ENCODE results near the gene KIFAP3. TPM values are rescaled to one million over a fixed set of nuclear protein-coding genes. Genes with fewer than 3 reads are reported as not detected.

The KIFAP3 gene
- total and polyA plus RNA-seq, 2 donors (not counting 1 experiment from before 2014, with no cell fraction given) = 3.7 to 14.9 TPM

- H3K79me2 ChIP-seq (ENCODE audit: control insufficient read depth, insufficient read depth, low read length) = peaks cover 74% of the 10 kb centered on the region
- no peaks in the 10 kb centered on the region for H3K27me3 ChIP-seq (replicated peaks in 1 of 4; ENCODE audit: control extremely low read depth in 1 of 4, control insufficient read depth in 3 of 4, insufficient read depth in 4 of 4, low read length in 3 of 4)
- DNase-seq (peak; percentile 27), ATAC-seq (ENCODE audit: low read depth) (no peak)
- Mint-ChIP-seq H3K27me3 (no peaks in the 10 kb centered on the region), H3K4me1 (peaks cover 47% of the 10 kb centered on the region), H3K27ac (peak overlapping the region; percentile 77), H3K9me3 (ENCODE audit: insufficient read depth) (no peaks in the 10 kb centered on the region), H3K4me3 (peak overlapping the region; percentile 64)
- intact Hi-C loops (cut with micrococcal nuclease) = loop anchor here (5.0 kb wide), 1 partner anchor 179 kb away; the partner anchor contains the start of gene SELL
- H3K4me2 ChIP-seq (replicated peaks; ENCODE audit: low read depth, low read length, poor library complexity, severe bottlenecking) = peak overlapping the region; percentile 83
- no peaks in the 10 kb centered on the region for H4K20me1 ChIP-seq (ENCODE audit: control insufficient read depth, insufficient read depth, low read length, poor library complexity, severe bottlenecking)
- peaks cover 4 to 15% of the 10 kb centered on the region in 2 experiments for H3K36me3 ChIP-seq (replicated peaks in 1 of 2; ENCODE audit: control extremely low read depth in 1 of 2, control insufficient read depth in 1 of 2, extremely low read depth in 1 of 2, insufficient read depth in 2 of 2, low read length in 1 of 2)
- H3K4me3 ChIP-seq (ENCODE audit: control extremely low read depth in 1 of 5, extremely low read depth in 1 of 5, insufficient read depth in 1 of 5, low read depth in 2 of 5, low read length in 4 of 5) = no peak overlapping the region
- TF ChIP-seq, protein P1, sequence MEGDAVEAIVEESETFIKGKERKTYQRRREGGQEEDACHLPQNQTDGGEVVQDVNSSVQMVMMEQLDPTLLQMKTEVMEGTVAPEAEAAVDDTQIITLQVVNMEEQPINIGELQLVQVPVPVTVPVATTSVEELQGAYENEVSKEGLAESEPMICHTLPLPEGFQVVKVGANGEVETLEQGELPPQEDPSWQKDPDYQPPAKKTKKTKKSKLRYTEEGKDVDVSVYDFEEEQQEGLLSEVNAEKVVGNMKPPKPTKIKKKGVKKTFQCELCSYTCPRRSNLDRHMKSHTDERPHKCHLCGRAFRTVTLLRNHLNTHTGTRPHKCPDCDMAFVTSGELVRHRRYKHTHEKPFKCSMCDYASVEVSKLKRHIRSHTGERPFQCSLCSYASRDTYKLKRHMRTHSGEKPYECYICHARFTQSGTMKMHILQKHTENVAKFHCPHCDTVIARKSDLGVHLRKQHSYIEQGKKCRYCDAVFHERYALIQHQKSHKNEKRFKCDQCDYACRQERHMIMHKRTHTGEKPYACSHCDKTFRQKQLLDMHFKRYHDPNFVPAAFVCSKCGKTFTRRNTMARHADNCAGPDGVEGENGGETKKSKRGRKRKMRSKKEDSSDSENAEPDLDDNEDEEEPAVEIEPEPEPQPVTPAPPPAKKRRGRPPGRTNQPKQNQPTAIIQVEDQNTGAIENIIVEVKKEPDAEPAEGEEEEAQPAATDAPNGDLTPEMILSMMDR (IDR thresholded peaks at IDR 0.05) = no peak
- TF ChIP-seq EZH2 (IDR thresholded peaks at IDR 0.05; ENCODE audit: borderline replicate concordance, insufficient read depth, low read depth, low read length, poor library complexity, severe bottlenecking) = no peak
- no peaks in the 10 kb centered on the region for H3K9me3 ChIP-seq (ENCODE audit: control extremely low read depth in 1 of 3, control insufficient read depth in 2 of 3, insufficient read depth in 1 of 3, low read length in 2 of 3)
- WGBS (ENCODE audit: insufficient coverage) = 0% methylated on average over 1 of the region's 5 CpGs
- peak overlapping the region; percentile 17 for H3K9ac ChIP-seq (ENCODE audit: low read length)
- CTCF ChIA-PET = interaction anchor here (1.6 kb wide), 1 partner anchor 184 kb away, joined by 4 read pairs; the partner anchor contains the start of gene KIFAP3
- peaks cover 25 to 32% of the 10 kb centered on the region in 2 donors for H3K4me1 ChIP-seq (ENCODE audit: control insufficient read depth in 2 of 2, insufficient read depth in 2 of 2, low read length in 2 of 2)
- peak overlapping the region; percentile 42 for H2AFZ ChIP-seq (ENCODE audit: insufficient read depth, low read depth, low read length, poor library complexity, severe bottlenecking)
- H3K27ac ChIP-seq (ENCODE audit: low read length in 2 of 2) = peak overlapping the region; percentile 47 to 74
- POLR2A ChIA-PET = no interaction called here
These were observed 183.5 kb downstream of the KIFAP3 start for GRCh38 chr1:169890761-169891538.

DNA sequence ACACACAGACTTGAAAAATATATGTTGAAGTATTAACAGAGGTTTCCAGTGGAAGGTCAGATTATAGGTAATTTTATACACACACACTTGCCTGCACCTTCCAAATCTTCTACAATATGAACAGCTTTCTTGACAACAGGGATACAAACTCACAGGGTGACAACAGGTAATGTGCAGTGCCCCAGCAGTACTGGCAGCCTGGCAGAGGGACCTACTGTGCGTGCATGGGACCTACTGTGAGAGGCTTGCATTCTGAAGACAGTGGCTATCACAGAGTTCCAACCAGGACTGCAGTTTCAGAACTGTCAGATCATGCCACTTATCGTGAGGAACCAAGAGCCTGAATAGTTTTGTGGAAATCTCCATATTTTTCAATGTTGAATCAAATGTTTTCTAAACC, 184.6 kb downstream of the KIFAP3 start:
- Histone ChIP-seq H4K20me1 (ENCODE audit: control insufficient read depth, insufficient read depth, low read length, poor library complexity, severe bottlenecking) (no peaks in the 10 kb centered on the region), H3K79me2 (ENCODE audit: control insufficient read depth, insufficient read depth, low read length) (peaks cover 82% of the 10 kb centered on the region), H3K9ac (ENCODE audit: low read length) (no peak overlapping the region), H3K9me3 (ENCODE audit: control extremely low read depth in 1 of 3, control insufficient read depth in 2 of 3, insufficient read depth in 1 of 3, low read length in 2 of 3) (no peaks in the 10 kb centered on the region), H2AFZ (ENCODE audit: insufficient read depth, low read depth, low read length, poor library complexity, severe bottlenecking) (no peak overlapping the region), H3K4me3 (ENCODE audit: control extremely low read depth in 1 of 5, extremely low read depth in 1 of 5, insufficient read depth in 1 of 5, low read depth in 2 of 5, low read length in 4 of 5) (no peak overlapping the region), H3K4me2 (replicated peaks; ENCODE audit: low read depth, low read length, poor library complexity, severe bottlenecking) (no peak overlapping the region), H3K27me3 (replicated peaks in 1 of 4; ENCODE audit: control extremely low read depth in 1 of 4, control insufficient read depth in 3 of 4, insufficient read depth in 4 of 4, low read length in 3 of 4) (no peaks in the 10 kb centered on the region), H3K4me1 (ENCODE audit: control insufficient read depth in 2 of 2, insufficient read depth in 2 of 2, low read length in 2 of 2) (peaks cover 25 to 32% of the 10 kb centered on the region in 2 donors), H3K27ac (ENCODE audit: low read length in 2 of 2) (no peak overlapping the region), H3K36me3 (replicated peaks in 1 of 2; ENCODE audit: control extremely low read depth in 1 of 2, control insufficient read depth in 1 of 2, extremely low read depth in 1 of 2, insufficient read depth in 2 of 2, low read length in 1 of 2) (peaks cover 4 to 20% of the 10 kb centered on the region in 2 experiments)
- no peak for TF ChIP-seq EZH2 (IDR thresholded peaks at IDR 0.05; ENCODE audit: borderline replicate concordance, insufficient read depth, low read depth, low read length, poor library complexity, severe bottlenecking)
- TF ChIP-seq, protein P1 (IDR thresholded peaks at IDR 0.05) = no peak
- WGBS (ENCODE audit: insufficient coverage) = 100% methylated on average over 1 of the region's 2 CpGs
- CTCF ChIA-PET = no interaction called here
- intact Hi-C loops (cut with micrococcal nuclease) = loop anchor here (5.0 kb wide), 1 partner anchor 178 kb away; the partner anchor contains the start of gene SELL
- Mint-ChIP-seq H3K27me3 (no peaks in the 10 kb centered on the region), H3K9me3 (ENCODE audit: insufficient read depth) (no peaks in the 10 kb centered on the region), H3K27ac (no peak overlapping the region), H3K4me1 (peaks cover 48% of the 10 kb centered on the region), H3K4me3 (no peak overlapping the region)
- DNase-seq = no peak
- no peak for ATAC-seq (ENCODE audit: low read depth)
- POLR2A ChIA-PET = no interaction called here
